ENCODE data around the gene MED12L. TPM values are rescaled to one million over a fixed set of nuclear protein-coding genes. Genes with fewer than 3 reads are reported as not detected.

Gene MED12L
- total RNA-seq, 1 experiment from 2014 or later = 3.0 TPM

DNA sequence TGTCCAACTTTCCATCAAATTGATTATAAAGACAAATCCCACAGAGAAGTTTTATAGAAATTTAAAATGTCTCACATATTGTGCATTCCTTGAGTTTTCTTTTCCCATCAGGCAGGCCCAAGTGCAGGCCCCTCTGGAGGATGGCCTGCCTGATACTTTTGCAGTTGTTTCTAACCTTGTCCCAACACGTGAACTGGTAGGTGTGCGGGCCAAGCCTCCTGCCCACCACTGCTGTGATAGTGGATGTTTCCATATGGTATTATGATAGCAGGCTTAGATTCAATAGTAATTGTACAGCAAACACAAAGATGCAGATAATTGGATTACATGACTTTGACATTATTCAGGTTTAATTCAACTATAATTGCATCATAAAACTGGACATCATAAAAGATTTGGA, 297.6 kb downstream of the MED12L start:
- Histone ChIP-seq H3K9me2 (ENCODE audit: insufficient read depth) (no peaks in the 10 kb centered on the region), H3K79me2 (ENCODE audit: low read depth) (no peaks in the 10 kb centered on the region), H4K20me1 (ENCODE audit: insufficient read depth) (no peaks in the 10 kb centered on the region), H3K4me3 (no peak overlapping the region), H3K4me1 (replicated peaks; ENCODE audit: insufficient read depth) (no peaks in the 10 kb centered on the region), H3K9me3 (ENCODE audit: insufficient read depth, low read depth) (no peaks in the 10 kb centered on the region), H3K27me3 (ENCODE audit: insufficient read depth, low read depth) (no peaks in the 10 kb centered on the region), H2AFZ (no peak overlapping the region), H3K27ac (no peak overlapping the region), H3K4me2 (no peak overlapping the region), H3F3A (ENCODE audit: insufficient read depth, low read depth) (no peaks in the 10 kb centered on the region), H3K36me3 (ENCODE audit: low read depth) (no peaks in the 10 kb centered on the region)
- TF ChIP-seq, protein P1, sequence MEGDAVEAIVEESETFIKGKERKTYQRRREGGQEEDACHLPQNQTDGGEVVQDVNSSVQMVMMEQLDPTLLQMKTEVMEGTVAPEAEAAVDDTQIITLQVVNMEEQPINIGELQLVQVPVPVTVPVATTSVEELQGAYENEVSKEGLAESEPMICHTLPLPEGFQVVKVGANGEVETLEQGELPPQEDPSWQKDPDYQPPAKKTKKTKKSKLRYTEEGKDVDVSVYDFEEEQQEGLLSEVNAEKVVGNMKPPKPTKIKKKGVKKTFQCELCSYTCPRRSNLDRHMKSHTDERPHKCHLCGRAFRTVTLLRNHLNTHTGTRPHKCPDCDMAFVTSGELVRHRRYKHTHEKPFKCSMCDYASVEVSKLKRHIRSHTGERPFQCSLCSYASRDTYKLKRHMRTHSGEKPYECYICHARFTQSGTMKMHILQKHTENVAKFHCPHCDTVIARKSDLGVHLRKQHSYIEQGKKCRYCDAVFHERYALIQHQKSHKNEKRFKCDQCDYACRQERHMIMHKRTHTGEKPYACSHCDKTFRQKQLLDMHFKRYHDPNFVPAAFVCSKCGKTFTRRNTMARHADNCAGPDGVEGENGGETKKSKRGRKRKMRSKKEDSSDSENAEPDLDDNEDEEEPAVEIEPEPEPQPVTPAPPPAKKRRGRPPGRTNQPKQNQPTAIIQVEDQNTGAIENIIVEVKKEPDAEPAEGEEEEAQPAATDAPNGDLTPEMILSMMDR (conservative IDR thresholded peaks at IDR 0.05) = no peak
- TF ChIP-seq EZH2 (IDR thresholded peaks at IDR 0.05; ENCODE audit: low read depth) = no peak
- CTCF ChIA-PET = no interaction called here
- intact Hi-C loops (cut with micrococcal nuclease; ENCODE audit: unreplicated experiment) = no loop called here
- POLR2A ChIA-PET (ENCODE audit: unreplicated experiment) = interaction anchor here (0.6 kb wide), 1 partner anchor 77 kb away, joined by 16 read pairs; no protein-coding TSS in a partner anchor
- DNase-seq = no peak
- BruUV-seq (replicated peaks) = no TSS peak

DNA sequence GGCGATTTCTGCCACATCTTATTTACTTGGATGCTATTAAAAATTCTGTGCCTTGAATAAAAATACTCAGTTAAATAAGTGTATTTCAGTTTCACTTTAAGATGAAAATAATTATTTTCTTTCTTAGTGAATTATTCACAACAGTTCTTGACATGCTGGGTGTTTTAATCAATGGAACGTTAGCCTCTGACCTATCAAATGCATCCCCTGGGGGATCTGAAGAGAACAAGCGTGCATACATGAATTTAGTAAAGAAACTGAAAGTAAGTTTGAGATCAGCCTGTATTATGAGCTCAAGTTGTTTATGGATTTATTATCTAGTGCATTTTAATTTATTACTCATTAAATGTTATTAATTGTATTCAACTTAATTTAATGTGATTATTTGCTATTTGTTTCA, 298.5 kb downstream of the MED12L start:
- Histone ChIP-seq H4K20me1 (ENCODE audit: insufficient read depth) (no peaks in the 10 kb centered on the region), H3K36me3 (ENCODE audit: low read depth) (no peaks in the 10 kb centered on the region), H3K4me1 (replicated peaks; ENCODE audit: insufficient read depth) (no peaks in the 10 kb centered on the region), H3K9me2 (ENCODE audit: insufficient read depth) (no peaks in the 10 kb centered on the region), H3K4me3 (no peak overlapping the region), H3K27ac (no peak overlapping the region), H3K4me2 (no peak overlapping the region), H3K9me3 (ENCODE audit: insufficient read depth, low read depth) (no peaks in the 10 kb centered on the region), H3K27me3 (ENCODE audit: insufficient read depth, low read depth) (no peaks in the 10 kb centered on the region), H3F3A (ENCODE audit: insufficient read depth, low read depth) (no peaks in the 10 kb centered on the region), H2AFZ (no peak overlapping the region), H3K79me2 (ENCODE audit: low read depth) (no peaks in the 10 kb centered on the region)
- no TSS peak for BruUV-seq (replicated peaks)
- DNase-seq = no peak
- ChIA-PET POLR2A (ENCODE audit: unreplicated experiment) (interaction anchor here (0.6 kb wide), 1 partner anchor 78 kb away, joined by 16 read pairs; no protein-coding TSS in a partner anchor), CTCF (no interaction called here)
- no peak for TF ChIP-seq EZH2 (IDR thresholded peaks at IDR 0.05; ENCODE audit: low read depth)
- TF ChIP-seq, protein P1 (conservative IDR thresholded peaks at IDR 0.05) = no peak
- intact Hi-C loops (cut with micrococcal nuclease; ENCODE audit: unreplicated experiment) = no loop called here

DNA sequence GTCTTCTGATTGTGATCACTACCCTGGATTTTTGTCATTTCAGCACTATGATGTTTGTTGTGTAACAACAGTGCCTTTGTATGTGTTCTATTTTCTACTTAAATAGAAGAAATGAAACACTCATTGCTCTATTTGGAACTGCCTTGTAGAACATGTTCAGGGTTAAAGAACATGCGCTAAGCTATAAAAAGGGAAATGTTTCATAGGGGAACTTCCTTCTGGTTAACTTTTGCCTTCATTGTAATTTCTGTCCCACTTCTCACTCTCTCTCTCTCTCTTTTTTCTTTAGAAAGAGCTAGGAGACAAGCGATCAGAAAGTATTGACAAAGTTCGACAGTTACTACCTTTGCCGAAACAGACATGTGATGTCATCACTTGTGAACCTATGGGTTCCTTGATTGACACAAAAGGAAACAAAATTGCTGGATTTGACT, 299.3 kb downstream of the MED12L start, which contains the start of gene P2RY12:
P2RY12 (minus strand) TSS at position 13 of the 434 bp plus-strand sequence. CDS start 45,908 bp downstream, outside the sequence.
- POLR2A ChIA-PET (ENCODE audit: unreplicated experiment) = no interaction called here
- BruUV-seq (replicated peaks) = no TSS peak
- Histone ChIP-seq H3K9me3 (ENCODE audit: insufficient read depth, low read depth) (no peaks in the 10 kb centered on the region), H3K36me3 (ENCODE audit: low read depth) (no peaks in the 10 kb centered on the region), H3K79me2 (ENCODE audit: low read depth) (no peaks in the 10 kb centered on the region), H3K4me3 (no peak within 1 kb of the TSS), H3F3A (ENCODE audit: insufficient read depth, low read depth) (no peaks in the 10 kb centered on the region), H3K27me3 (ENCODE audit: insufficient read depth, low read depth) (no peaks in the 10 kb centered on the region), H2AFZ (no peak within 1 kb of the TSS), H3K9me2 (ENCODE audit: insufficient read depth) (no peaks in the 10 kb centered on the region), H4K20me1 (ENCODE audit: insufficient read depth) (no peaks in the 10 kb centered on the region), H3K4me2 (no peak within 1 kb of the TSS), H3K4me1 (replicated peaks; ENCODE audit: insufficient read depth) (no peaks in the 10 kb centered on the region), H3K27ac (no peak within 1 kb of the TSS)
- no peak for DNase-seq
- TF ChIP-seq, protein P1 (conservative IDR thresholded peaks at IDR 0.05) = no peak
- no peak for TF ChIP-seq EZH2 (IDR thresholded peaks at IDR 0.05; ENCODE audit: low read depth)
- CTCF ChIA-PET = no interaction called here
- intact Hi-C loops (cut with micrococcal nuclease; ENCODE audit: unreplicated experiment) = no loop called here
